Fibroblast of mammary gland (primary cell): ENCODE data around the gene CELF1.
A peak's percentile ranks its signal among the peaks of the same experiment; 100 is the strongest.

Experiments
- DNase-seq: peaks from one replicate; pipeline ENCODE4 v3.0.0-alpha.2; 2010; ENCODE audit warnings: low read depth
- H3K4me3 ChIP-seq: 2 replicates; pipeline ENCODE4 v1.5.1; 2011; ENCODE audit warnings: low read depth, mild to moderate bottlenecking, low read length, moderate library complexity; ENCODE audit not compliant: control insufficient read depth
- CTCF ChIP-seq: conservative IDR thresholded peaks from 2 replicates; pipeline ENCODE4 v1.5.1; 2011; ENCODE audit warnings: low read depth, low read length, inconsistent platforms; ENCODE audit not compliant: control insufficient read depth, insufficient read depth

Gene CELF1

GRCh38 chr11:47478651-47479329 lies 74.1 kb downstream of the CELF1 start:
- no peak for DNase-seq
- H3K4me3 ChIP-seq = no peak overlapping the region
- no peak for TF ChIP-seq CTCF

GRCh38 chr11:47477753-47478152 lies 75.2 kb downstream of the CELF1 start:
- H3K4me3 ChIP-seq = no peak overlapping the region
- DNase-seq = no peak
- TF ChIP-seq CTCF = no peak

GRCh38 chr11:47477323-47477722 lies 75.6 kb downstream of the CELF1 start:
- no peak overlapping the region for H3K4me3 ChIP-seq
- TF ChIP-seq CTCF = no peak
- DNase-seq = peak; percentile 45

GRCh38 chr11:47470671-47471070 lies 82.3 kb downstream of the CELF1 start:
- H3K4me3 ChIP-seq = no peak overlapping the region
- no peak for TF ChIP-seq CTCF
- no peak for DNase-seq

- H3K4me3 ChIP-seq = no peak overlapping the region
- DNase-seq = peak; percentile 62
These were observed 83.4 kb downstream of the CELF1 start for GRCh38 chr11:47469361-47470179.

GRCh38 chr11:47468598-47469214 lies 84.2 kb downstream of the CELF1 start:
- peak; percentile 39 for DNase-seq
- TF ChIP-seq CTCF = no peak
- no peak overlapping the region for H3K4me3 ChIP-seq

More at GRCh38 chr11:47469361-47470179, 83.4 kb downstream of the CELF1 start:
- TF ChIP-seq CTCF = no peak
